ENCODE results near the gene FXYD5.
A peak's percentile ranks its signal among the peaks of the same experiment; 100 is the strongest.

Gene FXYD5

DNA sequence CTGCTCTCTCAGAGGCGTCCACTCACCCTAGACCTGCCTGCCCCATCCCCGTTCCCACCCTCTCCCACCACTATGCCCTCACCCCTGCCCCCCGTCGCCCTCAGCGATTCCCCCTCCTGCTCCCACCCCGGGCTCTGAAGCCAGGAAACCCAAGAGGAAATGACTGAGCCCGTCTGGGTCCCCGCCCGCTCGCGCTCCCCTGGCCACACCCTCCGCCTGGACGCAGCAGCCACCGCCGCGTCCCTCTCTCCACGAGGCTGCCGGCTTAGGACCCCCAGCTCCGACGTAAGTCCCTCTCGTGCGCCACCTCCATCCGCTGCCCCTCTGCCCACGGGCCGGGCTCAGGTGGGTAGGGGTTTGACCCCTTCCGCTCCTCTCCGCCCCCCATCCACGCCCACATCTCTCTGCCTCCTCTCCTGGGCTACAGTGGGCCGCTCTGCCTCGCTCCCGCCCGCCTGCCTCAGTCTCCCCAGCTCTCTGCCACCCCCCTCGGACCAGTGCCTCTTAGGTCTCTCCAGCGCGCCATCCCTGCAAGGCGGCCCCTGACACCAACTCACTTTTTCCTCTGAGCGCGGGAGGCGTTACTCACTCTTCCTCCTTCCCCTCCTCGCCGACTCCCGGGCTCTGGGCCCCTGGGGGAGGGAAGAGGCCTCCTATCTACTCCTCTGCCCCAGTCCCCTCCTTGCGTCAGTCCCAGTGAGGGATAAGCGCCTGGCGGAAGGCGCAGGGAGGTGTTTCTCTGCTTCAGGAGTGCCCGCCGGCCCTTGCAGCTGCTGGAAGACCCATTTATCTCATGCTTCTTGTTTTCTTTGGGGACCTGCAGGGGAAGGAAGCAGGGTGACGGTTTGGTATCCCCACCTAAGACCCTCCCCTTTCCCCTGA is at the start of gene FXYD5:
TSS of gene FXYD5 (plus strand) at position 211 of the 882 bp plus-strand sequence. CDS start 816 bp downstream, outside the sequence.
- no peak for DNase-seq

DNA sequence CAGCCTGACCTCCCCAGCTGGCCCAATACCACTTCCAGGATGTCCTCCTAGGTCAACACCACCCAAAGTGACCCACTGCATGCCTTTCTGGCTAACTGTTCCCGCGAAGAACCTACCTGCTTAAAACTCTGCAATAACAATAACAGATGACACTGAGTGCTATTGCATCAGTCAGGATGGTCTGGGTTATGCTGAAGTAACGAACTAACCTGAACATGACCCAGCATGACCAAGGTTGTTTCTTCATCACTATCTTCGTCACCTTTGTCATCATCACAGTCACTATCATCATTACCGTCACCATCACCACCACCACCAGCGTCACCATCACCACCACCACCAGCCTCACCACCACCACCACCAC is 49.5 kb upstream of the FXYD5 start:
- DNase-seq = no peak

DNA sequence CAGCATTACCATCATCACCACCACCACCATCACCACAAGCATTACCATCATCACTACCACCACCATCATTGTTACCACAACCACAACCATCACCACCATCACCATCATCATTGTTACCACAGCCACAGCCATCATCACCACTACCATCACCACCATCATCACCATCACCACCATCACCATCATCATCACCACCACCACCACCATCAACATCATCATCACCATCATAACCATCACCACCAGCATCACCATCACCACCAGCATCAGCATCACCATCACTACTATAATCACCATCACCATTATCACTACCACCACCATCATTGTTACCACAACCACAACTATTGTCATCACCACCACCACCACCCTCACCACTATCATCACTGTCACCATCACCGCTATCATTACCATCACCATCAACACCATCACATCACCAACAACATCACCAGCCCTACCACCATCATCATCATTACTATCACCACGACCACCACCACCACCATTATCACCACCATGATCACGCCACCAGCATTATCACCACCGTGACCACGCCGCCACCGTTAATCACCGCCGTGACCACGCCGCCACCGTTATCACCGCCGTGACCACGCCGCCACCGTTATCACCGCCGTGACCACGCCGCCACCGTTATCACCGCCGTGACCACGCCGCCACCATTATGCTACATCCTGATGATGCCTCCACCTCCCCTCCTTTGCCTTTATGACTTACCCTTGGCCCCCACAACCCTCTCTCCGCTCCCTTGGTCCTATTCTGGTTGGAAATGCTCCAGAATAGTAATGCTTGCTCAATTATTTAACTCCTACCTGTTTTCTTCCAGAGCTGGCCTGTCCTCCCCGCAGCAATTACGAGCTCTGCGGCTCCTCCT is 48.9 kb upstream of the FXYD5 start:
- DNase-seq = no peak

DNA sequence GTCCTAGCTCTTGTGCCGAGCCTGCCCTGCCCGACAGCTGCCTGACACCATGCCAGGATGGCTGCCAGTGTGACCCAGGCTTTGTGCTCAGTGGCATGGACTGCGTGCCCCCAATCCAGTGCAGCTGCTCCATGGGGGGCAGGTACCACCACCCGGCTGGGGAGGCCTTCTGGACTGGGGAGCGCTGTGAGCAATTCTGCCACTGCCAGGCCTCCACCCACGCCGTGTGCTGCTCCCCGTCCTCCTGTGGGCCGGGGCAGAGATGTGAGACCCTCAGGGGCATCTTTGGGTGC is 48.3 kb upstream of the FXYD5 start:
- no peak for DNase-seq

DNA sequence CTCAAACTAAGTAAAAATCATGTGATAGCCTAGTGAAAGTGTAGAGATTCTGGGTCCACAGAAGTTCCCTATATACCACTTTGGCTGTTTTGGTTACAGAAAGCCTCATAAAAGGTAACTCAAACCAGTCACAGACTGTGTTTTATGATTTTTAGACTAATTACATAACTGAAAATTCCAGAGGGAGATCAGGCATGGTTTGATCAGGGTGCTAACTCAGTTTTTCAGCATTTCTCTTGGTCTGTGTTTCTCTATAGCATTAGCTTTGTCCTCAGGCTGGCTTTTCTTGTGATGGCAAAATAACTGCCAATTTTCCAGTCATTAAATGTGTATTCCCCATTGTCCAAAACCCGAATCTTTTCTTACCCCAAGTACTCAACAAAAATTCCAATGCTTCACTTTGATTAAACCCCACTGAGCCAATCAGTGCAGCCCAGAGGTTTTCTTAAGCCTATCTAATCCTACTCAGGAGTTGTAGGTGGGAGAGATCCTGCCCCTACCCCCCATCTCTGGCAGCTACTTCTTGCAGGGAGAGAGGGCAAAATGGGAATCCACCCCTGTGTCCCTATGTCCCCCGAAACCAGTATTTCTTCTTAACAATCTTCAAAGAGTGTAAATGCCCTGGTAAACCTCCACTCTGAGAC is 47.5 kb upstream of the FXYD5 start:
- no peak for DNase-seq

GRCh38 chr19:35107545-35107944 is 47.0 kb upstream of the FXYD5 start:
- DNase-seq = no peak

GRCh38 chr19:35108730-35109129 is 45.8 kb upstream of the FXYD5 start:
- no peak for DNase-seq

DNA sequence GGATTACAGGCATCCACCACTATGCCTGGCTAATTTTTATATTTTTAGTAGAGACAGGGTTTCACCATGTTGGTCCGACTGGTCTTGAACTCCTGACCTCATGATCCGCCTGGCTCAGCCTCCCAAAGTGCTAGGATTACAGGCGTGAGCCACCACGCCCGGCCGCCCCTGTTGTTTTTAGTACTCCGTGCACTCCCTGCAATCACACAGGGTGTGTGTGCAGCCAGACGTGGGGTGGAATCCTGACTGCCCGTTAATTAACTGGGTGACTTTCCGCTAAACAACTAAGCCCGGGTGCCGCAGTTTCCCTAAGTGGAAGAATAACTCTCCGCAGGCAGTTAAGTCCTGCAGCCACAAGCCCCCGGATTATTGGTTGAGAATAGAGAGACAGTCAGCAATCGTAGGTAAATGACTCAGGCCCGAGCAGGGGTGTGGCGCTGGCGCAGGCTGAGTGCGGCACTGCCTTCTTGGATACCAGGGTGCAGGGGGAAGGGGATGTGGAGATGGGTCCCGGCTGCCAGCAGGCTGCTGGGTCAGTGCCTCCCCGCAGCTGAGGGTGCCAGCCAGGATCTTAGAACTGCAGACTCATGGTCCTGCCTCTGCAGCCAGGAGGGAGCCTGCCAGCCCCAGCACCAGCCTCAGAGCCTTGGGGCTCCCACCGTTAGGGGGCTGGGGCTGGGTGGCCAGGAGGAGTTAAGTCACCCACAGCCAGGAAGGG is 45.0 kb upstream of the FXYD5 start:
- no peak for DNase-seq

DNA sequence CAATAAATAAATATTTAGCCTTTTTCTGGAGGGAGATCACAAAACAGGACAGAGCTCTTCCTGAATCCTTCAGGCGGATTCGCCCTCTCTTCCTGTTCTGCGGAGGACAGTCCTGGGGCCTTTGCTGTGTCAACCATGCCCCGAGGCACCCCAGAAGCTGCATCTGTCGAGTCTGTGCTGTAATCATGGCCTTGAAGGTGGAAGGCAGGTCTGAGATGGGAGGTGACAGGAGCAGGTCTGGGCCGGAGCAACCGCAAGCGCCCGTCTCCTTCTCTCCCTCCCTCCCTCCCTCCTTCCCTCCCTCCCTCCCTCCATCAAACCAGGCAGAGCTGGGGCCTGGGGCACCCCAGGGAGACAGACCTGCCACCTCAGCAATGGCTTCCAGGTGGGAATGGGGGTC is 43.6 kb upstream of the FXYD5 start:
- DNase-seq = no peak

DNA sequence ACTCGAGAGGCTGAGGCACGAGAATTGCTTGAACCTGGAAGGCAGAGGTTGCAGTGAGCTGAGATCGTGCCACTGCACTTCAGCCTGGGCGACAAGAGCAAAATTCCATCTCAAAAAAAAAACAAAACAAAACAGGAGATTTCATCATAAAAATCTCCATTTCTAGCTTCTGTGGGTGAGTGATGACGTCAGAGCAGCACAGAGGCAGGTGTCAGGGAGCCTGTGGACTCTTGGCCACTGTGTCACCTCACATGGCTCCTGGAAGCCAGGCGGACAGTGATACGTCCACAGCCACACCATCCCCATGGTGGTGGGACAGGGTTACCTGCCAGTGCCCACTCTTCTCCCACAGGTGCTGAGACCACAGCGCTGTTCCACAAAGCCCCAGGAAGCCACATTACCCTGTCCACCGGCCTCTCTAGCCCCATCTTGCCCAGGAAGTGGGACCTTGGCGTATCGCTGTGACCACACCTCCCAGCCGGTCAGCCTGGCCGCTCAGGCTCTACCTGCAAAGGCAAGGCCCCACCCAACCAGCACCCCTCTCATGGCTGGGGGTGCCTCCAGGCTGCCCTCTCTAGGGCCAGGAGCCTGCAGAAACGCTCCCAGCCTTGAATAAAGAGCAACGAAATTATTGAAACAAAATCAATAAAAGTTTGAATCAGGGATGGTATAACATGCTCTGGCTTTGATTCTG is 41.4 kb upstream of the FXYD5 start:
- no peak for DNase-seq

DNA sequence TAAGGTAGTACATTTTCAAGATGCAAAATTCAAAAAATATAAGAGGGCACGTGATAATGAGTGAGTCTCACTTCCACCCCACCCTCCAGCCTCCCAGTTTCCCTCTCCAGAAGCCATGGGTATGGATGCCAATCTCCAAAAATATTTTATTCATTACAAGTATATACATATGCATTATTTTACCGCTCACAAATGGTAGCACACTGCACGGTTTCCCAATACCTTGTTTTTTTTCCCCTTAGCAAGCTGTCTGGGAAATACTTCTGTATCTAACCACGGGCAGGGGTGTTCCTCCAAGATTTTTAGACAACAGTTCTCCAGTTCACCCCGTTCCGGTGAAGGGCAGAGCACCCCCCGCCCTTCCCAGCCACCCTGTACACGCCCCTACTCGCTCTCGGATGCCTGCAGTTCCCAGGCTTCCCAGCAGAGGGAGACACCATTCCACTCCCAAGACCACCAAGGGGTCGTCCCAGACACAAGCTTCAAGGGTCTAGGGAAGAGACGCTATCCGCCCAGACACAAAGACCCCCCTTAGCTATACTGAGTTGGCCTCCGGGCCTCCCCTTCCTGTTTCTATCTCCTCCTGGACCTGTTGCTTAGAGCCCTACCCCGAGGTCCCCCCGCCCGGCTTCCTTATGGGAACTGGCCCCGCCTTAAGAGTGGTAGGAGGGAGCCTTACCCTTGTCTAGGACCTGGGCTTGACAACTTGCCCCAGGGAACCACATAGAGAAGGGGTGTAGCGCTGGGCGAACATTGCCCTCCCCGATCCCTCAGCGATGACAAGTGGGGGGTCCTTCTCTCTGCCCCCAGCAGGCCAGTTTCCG is 40.0 kb upstream of the FXYD5 start:
- DNase-seq = peak in 1 of 2 experiments; percentile 65

- no peak for DNase-seq
Measured at GRCh38 chr19:35115177-35115951, 39.2 kb upstream of the FXYD5 start, which contains the start of gene FXYD3. FXYD3 (plus strand) TSS chr19:35115823; CDS start chr19:35119377, 3,554 bp downstream.

DNA sequence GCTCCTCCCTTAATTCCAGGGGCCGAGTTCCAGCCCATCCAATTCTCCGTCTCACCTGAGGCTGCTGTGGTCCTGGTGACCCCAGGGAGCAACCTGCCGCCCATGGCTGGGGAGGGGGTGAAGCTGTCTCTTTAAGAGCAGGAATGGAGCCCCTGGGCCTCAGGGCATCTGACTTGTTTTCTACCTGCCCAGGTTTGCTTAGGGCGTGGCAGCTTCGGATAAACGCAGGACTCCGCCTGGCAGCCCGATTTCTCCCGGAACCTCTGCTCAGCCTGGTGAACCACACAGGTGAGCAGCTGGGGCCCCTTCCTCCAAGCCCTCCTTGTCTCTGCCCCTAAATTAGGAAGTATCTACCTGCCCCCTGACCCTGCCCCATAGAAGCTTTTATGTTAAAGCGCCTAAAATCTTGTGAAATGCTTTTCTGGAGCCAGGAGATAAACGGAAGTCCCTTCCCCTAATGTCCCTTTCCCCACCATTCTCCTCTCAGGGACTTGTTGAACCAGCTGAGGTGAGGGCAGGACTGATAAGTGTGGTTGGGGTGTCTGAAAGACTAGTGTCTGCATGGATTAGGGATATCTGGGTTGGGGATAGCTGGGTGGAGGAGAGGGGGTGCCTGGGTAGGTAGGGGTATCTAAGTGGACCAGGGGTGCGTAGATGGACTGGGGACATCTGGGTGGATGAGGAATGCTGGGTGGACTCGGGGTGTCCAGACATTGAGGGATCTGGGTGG is 38.3 kb upstream of the FXYD5 start:
- DNase-seq = no peak

DNA sequence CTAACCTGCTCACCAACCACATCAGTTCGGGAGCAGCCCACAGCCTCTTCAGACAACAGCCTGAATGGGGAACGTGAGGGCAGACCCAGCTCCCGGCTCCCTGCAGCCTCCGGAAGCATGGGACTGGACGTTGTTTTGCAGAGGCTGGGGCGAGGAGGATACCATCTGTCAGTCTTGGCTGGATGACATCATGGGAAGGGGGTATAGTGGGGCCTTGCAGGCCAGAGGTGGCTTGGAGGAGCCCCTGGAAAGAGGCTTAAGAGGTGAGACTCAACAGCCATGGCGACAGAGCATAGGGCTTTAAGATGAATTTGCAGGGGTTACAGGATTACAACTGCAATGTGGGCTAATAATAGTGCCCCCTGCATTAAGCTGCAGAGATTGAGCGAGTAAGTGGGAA is 37.4 kb upstream of the FXYD5 start:
- no peak for DNase-seq

GRCh38 chr19:35117799-35118198 is 36.7 kb upstream of the FXYD5 start:
- DNase-seq = no peak

DNA sequence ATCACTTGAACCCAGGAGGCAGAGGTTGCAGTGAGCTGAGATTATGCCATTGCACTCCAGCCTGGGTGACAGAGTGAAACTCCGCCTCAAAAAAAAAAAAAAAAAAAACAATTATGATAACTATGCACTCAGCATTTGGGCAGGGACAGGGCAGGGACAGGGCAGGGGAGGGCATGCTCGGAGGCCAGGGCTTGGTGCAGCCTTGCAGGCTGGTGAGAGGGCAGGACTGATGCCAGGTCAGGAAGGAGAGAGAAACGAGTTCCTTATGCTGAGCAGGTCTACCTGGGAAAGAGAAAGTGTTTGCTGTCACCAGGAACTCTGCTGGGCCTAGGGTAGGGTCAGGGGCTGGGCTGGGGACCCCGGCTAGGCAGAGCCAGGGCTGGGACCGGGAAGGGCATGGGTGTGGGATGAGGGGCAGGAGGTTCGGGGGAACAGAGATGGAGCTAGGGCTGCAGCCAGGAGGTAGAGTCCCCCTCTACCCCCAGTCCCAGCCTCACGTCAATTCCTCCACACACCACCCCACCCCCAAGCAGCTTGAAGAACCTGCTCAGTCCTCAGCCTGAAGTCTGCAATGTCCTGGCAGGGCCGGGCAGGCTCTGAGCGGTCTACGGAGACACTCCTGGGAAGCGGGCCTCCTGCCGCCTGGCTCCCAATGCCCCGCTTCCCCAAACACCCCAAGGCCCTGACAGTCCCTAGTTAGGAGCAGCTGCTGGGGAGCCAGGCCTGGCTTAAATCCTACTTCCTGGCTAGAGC is 36.1 kb upstream of the FXYD5 start:
- DNase-seq = no peak

DNA sequence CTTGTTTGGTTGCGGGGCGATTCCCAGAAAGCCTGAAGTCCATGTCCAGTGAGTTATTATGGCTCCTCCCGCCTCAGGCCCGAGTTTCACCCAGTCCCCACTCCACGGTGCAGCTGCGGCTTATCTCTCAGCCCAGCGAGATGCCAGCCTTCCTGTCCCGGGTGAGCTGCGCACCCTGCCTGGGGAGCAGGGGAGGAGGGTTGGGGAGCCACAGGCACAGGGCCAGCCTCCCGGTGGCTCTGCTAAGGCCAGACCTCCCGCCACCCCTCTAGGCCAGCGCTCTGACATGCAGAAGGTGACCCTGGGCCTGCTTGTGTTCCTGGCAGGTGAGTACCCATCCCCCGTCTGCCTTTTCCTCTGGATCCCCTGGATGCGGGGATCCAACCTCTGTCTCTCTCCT is 35.4 kb upstream of the FXYD5 start:
- DNase-seq = no peak

DNA sequence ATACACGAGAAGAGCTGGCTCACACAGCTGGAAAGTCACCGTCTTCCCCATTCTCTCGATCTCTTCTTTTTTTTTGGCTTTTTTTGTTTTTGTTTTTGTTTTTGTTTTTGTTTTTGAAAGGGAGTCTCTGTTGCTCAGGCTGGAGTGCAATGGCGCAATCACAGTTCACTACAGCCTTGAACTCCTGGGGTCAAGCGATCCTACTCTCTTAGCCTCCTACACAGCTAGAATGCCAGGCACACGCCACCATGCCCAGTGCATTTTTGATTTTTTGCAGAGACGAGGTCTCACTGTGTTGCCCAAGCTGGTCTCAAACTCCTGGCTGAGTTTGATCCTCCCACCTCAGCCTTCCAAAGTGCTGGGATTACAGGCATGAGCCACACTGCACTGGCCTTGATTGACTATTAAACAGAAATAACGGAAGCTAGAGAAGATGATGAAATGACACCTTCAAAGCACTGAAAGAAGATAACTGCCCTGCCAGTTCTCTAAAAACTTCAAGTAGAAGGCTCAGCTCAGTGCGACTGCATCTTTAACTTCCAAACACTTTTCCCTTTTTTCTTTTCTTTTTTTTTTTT is 34.9 kb upstream of the FXYD5 start:
- no peak for DNase-seq

DNA sequence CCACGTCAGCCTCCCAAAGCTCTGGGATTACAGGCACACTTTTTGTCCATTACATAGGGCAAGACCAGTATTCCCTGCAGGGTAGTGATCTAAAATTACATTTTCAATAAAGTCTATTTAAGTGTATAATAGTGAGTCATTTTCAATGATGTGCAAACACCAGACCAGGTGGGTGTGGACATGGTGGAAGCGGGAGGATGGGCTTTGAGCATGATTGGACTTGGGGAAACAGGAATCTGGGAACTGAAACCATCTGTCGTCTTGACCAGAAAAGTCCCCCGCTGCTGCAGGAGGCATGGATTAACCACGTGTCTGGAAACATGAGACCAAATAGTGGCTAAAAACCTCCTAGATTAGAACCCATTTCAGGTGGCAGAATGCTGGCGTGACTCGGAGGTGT is 34.0 kb upstream of the FXYD5 start:
- DNase-seq = no peak
